Sigmoid colon (tissue), 4 donors: Measurements from ENCODE around the gene FUBP1.

Source experiments
- CTCF ChIP-seq, 4 experiments: fragments of 450-650 bp in 3 of 4; fragments of 200-600 bp in 1 of 4; IDR thresholded peaks; one replicate each; pipeline ENCODE4 v1.5.1; 2016 to 2019; ENCODE audit warnings: antibody characterized with exemption in 4 of 4, mild to moderate bottlenecking in 3 of 4, moderate library complexity in 2 of 4
- EP300 ChIP-seq, 4 donors: sonication (generic); formaldehyde crosslinking; IDR thresholded peaks; one replicate each; pipeline ENCODE4 v1.6.1; 2017; ENCODE audit warnings: antibody characterized with exemption in 4 of 4
- POLR2AphosphoS5 ChIP-seq, 4 donors: sonication (generic); formaldehyde crosslinking; IDR thresholded peaks; one replicate each; pipeline ENCODE4 v1.6.1; 2017; ENCODE audit warnings: antibody characterized with exemption in 4 of 4

GRCh38 chr1:77976433-77977076, 2.3 kb downstream of the FUBP1 start:
- TF ChIP-seq CTCF (IDR thresholded peaks at IDR 0.05) = no peak
- TF ChIP-seq EP300 (IDR thresholded peaks at IDR 0.05) = no peak
- no peak for TF ChIP-seq POLR2AphosphoS5 (IDR thresholded peaks at IDR 0.05)
